ENCODE results near the gene RAD51B.
A peak's percentile ranks its signal among the peaks of the same experiment; 100 is the strongest.
"Not testable (repeated sequence)": the region's sequence is repeated elsewhere in the genome, so short reads cannot be mapped to it uniquely, and the experiment has no call there.

Gene RAD51B

GRCh38 chr14:68178282-68178681 lies 358.7 kb downstream of the RAD51B start:
- DNase-seq (ENCODE audit: extremely low read depth, insufficient read length) = no peak
- TF ChIP-seq CTCF (IDR thresholded peaks at IDR 0.05; ENCODE audit: insufficient read depth, low read length, poor library complexity, severe bottlenecking) = no peak
- no peak overlapping the region for H3K4me3 ChIP-seq (replicated peaks; ENCODE audit: low read depth, low read length)
- no peaks in the 10 kb centered on the region for H3K36me3 ChIP-seq (ENCODE audit: control insufficient read depth, insufficient read depth, low read length)
- H3K27me3 ChIP-seq (replicated peaks; ENCODE audit: control insufficient read depth, insufficient read depth, low read length) = no peaks in the 10 kb centered on the region

- no peak for DNase-seq (ENCODE audit: extremely low read depth, insufficient read length)
- Histone ChIP-seq H3K4me3 (replicated peaks; ENCODE audit: low read depth, low read length) (no peak overlapping the region), H3K27me3 (replicated peaks; ENCODE audit: control insufficient read depth, insufficient read depth, low read length) (no peaks in the 10 kb centered on the region), H3K36me3 (ENCODE audit: control insufficient read depth, insufficient read depth, low read length) (no peaks in the 10 kb centered on the region)
- no peak for TF ChIP-seq CTCF (IDR thresholded peaks at IDR 0.05; ENCODE audit: insufficient read depth, low read length, poor library complexity, severe bottlenecking)
These were observed 362.1 kb downstream of the RAD51B start for GRCh38 chr14:68181519-68182326.

GRCh38 chr14:68182492-68182891 lies 362.9 kb downstream of the RAD51B start:
- TF ChIP-seq CTCF (IDR thresholded peaks at IDR 0.05; ENCODE audit: insufficient read depth, low read length, poor library complexity, severe bottlenecking) = no peak
- Histone ChIP-seq H3K36me3 (ENCODE audit: control insufficient read depth, insufficient read depth, low read length) (no peaks in the 10 kb centered on the region), H3K4me3 (replicated peaks; ENCODE audit: low read depth, low read length) (no peak overlapping the region), H3K27me3 (replicated peaks; ENCODE audit: control insufficient read depth, insufficient read depth, low read length) (no peaks in the 10 kb centered on the region)
- DNase-seq (ENCODE audit: extremely low read depth, insufficient read length) = peak; percentile 13

GRCh38 chr14:68186500-68187276 lies 367.1 kb downstream of the RAD51B start:
- not testable (repeated sequence) for DNase-seq (ENCODE audit: extremely low read depth, insufficient read length); H3K27me3 ChIP-seq (replicated peaks; ENCODE audit: control insufficient read depth, insufficient read depth, low read length); H3K4me3 ChIP-seq (replicated peaks; ENCODE audit: low read depth, low read length); H3K36me3 ChIP-seq (ENCODE audit: control insufficient read depth, insufficient read depth, low read length)

- H3K4me3 ChIP-seq (replicated peaks; ENCODE audit: low read depth, low read length) = no peak overlapping the region
- no peaks in the 10 kb centered on the region for H3K36me3 ChIP-seq (ENCODE audit: control insufficient read depth, insufficient read depth, low read length)
- no peak for TF ChIP-seq CTCF (IDR thresholded peaks at IDR 0.05; ENCODE audit: insufficient read depth, low read length, poor library complexity, severe bottlenecking)
- no peaks in the 10 kb centered on the region for H3K27me3 ChIP-seq (replicated peaks; ENCODE audit: control insufficient read depth, insufficient read depth, low read length)
- no peak for DNase-seq (ENCODE audit: extremely low read depth, insufficient read length)
These were observed 368.6 kb downstream of the RAD51B start for GRCh38 chr14:68188174-68188573.

- Histone ChIP-seq H3K27me3 (replicated peaks; ENCODE audit: control insufficient read depth, insufficient read depth, low read length) (no peaks in the 10 kb centered on the region), H3K4me3 (replicated peaks; ENCODE audit: low read depth, low read length) (no peak overlapping the region), H3K36me3 (ENCODE audit: control insufficient read depth, insufficient read depth, low read length) (no peaks in the 10 kb centered on the region)
- no peak for DNase-seq (ENCODE audit: extremely low read depth, insufficient read length)
- no peak for TF ChIP-seq CTCF (IDR thresholded peaks at IDR 0.05; ENCODE audit: insufficient read depth, low read length, poor library complexity, severe bottlenecking)
These were observed 370.5 kb downstream of the RAD51B start for GRCh38 chr14:68190032-68190431.
